Measurements from ENCODE around the gene STARD13. TPM values are rescaled to one million over a fixed set of nuclear protein-coding genes. Genes with fewer than 3 reads are reported as not detected.

The STARD13 gene
- total and polyA plus RNA-seq, 8 donors: 4.4 to 158 (median 44.0) TPM

DNA sequence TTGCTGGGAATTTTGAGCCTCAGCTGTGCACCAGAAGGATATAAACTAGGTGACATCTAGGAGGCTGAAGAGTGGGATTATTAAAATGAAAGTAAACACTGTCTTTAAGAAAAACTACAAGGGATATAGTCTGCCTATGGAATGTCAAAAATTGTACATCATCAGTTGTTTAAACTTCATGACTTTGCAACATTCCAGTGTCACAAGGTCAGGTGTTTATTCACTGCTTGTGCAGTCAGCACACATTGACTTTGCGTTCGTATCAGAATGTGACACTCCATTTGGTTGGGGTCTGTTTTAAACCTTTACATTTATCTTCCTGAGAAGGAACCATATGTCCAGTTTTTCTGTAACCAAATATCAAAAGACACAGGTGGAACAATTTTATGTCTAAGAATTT is 183.7 kb downstream of the STARD13 start:
- peaks cover 0 to 12% (median 7%) of the 10 kb centered on the region in 4 donors for H3K9me3 ChIP-seq
- intact Hi-C loops (cut with DNase I; ENCODE audit: low total_unique reads): no loop called here
- H3K4me1 ChIP-seq: peaks cover 0 to 5% (median 1%) of the 10 kb centered on the region in 4 donors
- no peak overlapping the region for H3K27ac ChIP-seq
- 77 to 83% (median 82%) methylated on average over 2 of the region's 2 CpGs for WGBS, 5 donors
- peaks cover 24 to 35% (median 29%) of the 10 kb centered on the region in 4 donors for H3K36me3 ChIP-seq
- no peak for TF ChIP-seq POLR2A (IDR thresholded peaks at IDR 0.05)
- no peak for TF ChIP-seq POLR2AphosphoS5 (IDR thresholded peaks at IDR 0.05)
- TF ChIP-seq, protein P1, sequence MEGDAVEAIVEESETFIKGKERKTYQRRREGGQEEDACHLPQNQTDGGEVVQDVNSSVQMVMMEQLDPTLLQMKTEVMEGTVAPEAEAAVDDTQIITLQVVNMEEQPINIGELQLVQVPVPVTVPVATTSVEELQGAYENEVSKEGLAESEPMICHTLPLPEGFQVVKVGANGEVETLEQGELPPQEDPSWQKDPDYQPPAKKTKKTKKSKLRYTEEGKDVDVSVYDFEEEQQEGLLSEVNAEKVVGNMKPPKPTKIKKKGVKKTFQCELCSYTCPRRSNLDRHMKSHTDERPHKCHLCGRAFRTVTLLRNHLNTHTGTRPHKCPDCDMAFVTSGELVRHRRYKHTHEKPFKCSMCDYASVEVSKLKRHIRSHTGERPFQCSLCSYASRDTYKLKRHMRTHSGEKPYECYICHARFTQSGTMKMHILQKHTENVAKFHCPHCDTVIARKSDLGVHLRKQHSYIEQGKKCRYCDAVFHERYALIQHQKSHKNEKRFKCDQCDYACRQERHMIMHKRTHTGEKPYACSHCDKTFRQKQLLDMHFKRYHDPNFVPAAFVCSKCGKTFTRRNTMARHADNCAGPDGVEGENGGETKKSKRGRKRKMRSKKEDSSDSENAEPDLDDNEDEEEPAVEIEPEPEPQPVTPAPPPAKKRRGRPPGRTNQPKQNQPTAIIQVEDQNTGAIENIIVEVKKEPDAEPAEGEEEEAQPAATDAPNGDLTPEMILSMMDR (IDR thresholded peaks at IDR 0.05): no peak
- no peak for TF ChIP-seq EP300 (IDR thresholded peaks at IDR 0.05)
- no peaks in the 10 kb centered on the region for H3K27me3 ChIP-seq
- no peak for DNase-seq
- H3K4me3 ChIP-seq: no peak overlapping the region

DNA sequence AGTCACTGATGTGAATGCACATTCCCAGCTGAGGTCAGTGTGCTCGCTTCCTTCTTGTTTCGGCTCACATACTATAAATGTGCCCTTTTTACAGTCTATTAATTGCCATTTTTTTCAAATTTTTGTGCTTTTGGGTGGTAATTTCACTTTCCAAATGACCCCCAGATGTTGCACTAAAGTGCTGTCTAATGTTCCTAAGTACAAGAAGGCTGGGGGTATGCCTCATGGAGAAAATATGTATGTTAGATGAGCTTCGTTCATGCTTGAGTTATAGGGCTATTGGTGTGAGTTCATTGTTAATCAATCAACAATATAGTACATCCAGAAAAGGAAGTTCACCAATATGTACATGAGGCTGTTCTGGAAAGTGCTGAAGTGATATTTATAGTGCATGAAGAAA is 184.7 kb downstream of the STARD13 start:
- H3K27ac ChIP-seq: no peak overlapping the region
- DNase-seq: no peak
- intact Hi-C loops (cut with DNase I; ENCODE audit: low total_unique reads): no loop called here

DNA sequence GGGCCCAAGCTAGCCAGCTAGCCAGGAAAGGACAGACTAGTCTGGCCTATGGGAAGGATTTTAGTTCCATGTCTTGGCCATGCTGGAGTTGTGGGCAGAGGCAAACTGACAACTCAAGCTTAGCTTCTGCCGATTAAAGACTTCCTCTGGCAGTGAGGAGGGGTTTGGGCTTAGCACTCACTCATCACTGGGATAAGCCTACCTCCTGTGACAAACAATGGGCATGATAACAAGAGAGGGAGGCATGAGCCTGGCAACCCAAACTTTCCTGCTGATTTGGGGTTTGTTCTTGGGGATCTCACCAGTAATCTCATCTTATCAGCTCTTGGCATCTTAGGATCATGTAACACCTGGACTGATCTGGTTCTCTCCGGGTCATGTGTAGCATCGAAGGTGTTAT is 185.7 kb downstream of the STARD13 start:
- Histone ChIP-seq H3K27me3 (no peaks in the 10 kb centered on the region), H3K9me3 (peaks cover 0 to 12% (median 7%) of the 10 kb centered on the region in 4 donors), H3K36me3 (peaks cover 7 to 15% (median 9%) of the 10 kb centered on the region in 4 donors), H3K4me3 (no peak overlapping the region), H3K27ac (no peak overlapping the region), H3K4me1 (no peaks in the 10 kb centered on the region)
- intact Hi-C loops (cut with DNase I; ENCODE audit: low total_unique reads): no loop called here
- TF ChIP-seq POLR2A (IDR thresholded peaks at IDR 0.05) (no peak), POLR2AphosphoS5 (IDR thresholded peaks at IDR 0.05) (no peak), EP300 (IDR thresholded peaks at IDR 0.05) (no peak)
- TF ChIP-seq, protein P1 (IDR thresholded peaks at IDR 0.05): no peak
- 40 to 68% (median 62%) methylated on average over 3 of the region's 3 CpGs for whole genome bisulfite sequencing, 5 donors
- no peak for DNase-seq

More for the DNA sequence above, 184.7 kb downstream of the STARD13 start:
- Histone ChIP-seq H3K9me3 (peaks cover 0 to 12% (median 7%) of the 10 kb centered on the region in 4 donors), H3K36me3 (peaks cover 16 to 26% (median 19%) of the 10 kb centered on the region in 4 donors), H3K27me3 (no peaks in the 10 kb centered on the region), H3K4me1 (peaks cover 0 to 5% (median 0%) of the 10 kb centered on the region in 4 donors), H3K4me3 (no peak overlapping the region)
- TF ChIP-seq POLR2A (IDR thresholded peaks at IDR 0.05) (no peak), EP300 (IDR thresholded peaks at IDR 0.05) (no peak), POLR2AphosphoS5 (IDR thresholded peaks at IDR 0.05) (no peak)
- TF ChIP-seq, protein P1 (IDR thresholded peaks at IDR 0.05): no peak
- WGBS, 5 donors: 91 to 96% (median 93%) methylated on average over 3 of the region's 3 CpGs

DNA sequence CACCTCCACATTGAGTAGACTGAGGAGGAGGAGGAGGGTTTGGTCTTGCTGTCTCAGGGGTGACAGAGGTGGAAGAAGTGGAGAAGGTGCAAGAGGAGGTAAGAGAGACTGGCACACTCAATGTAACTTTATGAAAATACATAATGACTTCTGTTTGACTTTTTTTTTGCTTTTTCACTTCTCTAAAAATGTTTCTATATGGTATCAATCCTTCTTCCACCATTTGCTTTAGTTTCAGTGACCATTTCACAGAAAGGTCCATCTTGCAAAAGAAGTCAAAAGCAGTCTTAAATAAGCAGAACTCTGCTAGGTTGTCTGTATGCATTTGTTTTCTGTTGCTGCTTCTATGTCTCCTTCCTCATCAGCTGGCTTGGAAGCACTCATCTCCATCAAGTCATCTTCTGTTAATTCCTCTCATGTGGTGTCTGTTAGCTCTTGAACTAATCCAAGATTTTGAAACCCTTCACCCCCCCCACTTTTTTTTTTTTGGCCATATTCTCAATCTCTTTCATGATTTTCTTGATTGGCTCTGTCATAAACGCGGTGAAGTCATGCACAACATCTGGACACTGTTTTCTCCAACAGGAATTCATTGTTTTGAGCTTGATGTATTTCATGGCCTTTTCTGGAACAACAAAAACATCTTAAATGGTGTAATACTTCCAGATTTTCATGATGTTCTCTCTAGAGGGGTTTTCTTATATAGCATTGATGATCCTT is 188.5 kb downstream of the STARD13 start:
- intact Hi-C loops (cut with DNase I; ENCODE audit: low total_unique reads): no loop called here

More for the DNA sequence above, 188.5 kb downstream of the STARD13 start:
- TF ChIP-seq, protein P1 (IDR thresholded peaks at IDR 0.05): no peak
- TF ChIP-seq EP300 (IDR thresholded peaks at IDR 0.05): no peak
- H3K36me3 ChIP-seq: no peaks in the 10 kb centered on the region
- no peak overlapping the region for H3K27ac ChIP-seq
- H3K9me3 ChIP-seq: peaks cover 0 to 12% (median 7%) of the 10 kb centered on the region in 4 donors
- no peaks in the 10 kb centered on the region for H3K27me3 ChIP-seq
- H3K4me3 ChIP-seq: no peak overlapping the region
- DNase-seq: no peak
- no peaks in the 10 kb centered on the region for H3K4me1 ChIP-seq
- 88 to 99% (median 94%) methylated on average over 2 of the region's 2 CpGs for whole genome bisulfite sequencing, 5 donors

All from stomach (tissue), 9 donors.